ENCODE results near the gene PCDHGA8. TPM values are rescaled to one million over a fixed set of nuclear protein-coding genes. Genes with fewer than 3 reads are reported as not detected.

The PCDHGA8 gene
- total RNA-seq, 1 experiment from 2014 or later, result not detected

GRCh38 chr5:141399555-141400258 lies 7.3 kb downstream of the PCDHGA8 start:
- Histone ChIP-seq H2AFZ (ENCODE audit: low read depth, low read length, poor library complexity, severe bottlenecking) (no peak overlapping the region), H3K27me3 (ENCODE audit: insufficient read depth, low read length) (no peaks in the 10 kb centered on the region), H3K79me2 (ENCODE audit: insufficient read depth, low read length) (no peaks in the 10 kb centered on the region), H3K4me1 (ENCODE audit: control insufficient read depth in 1 of 2, insufficient read depth in 2 of 2, low read length in 2 of 2) (no peaks in the 10 kb centered on the region), H3K36me3 (ENCODE audit: control insufficient read depth in 1 of 2, insufficient read depth in 2 of 2, low read length in 2 of 2) (no peaks in the 10 kb centered on the region), H3K9me3 (ENCODE audit: control insufficient read depth in 1 of 2, insufficient read depth in 1 of 2, low read depth in 1 of 2, low read length in 2 of 2) (no peaks in the 10 kb centered on the region; a peak in 1 of 4 replicates), H3K27ac (ENCODE audit: low read depth, low read length) (no peak overlapping the region), H3K9ac (ENCODE audit: low read length) (no peak overlapping the region), H3K4me3 (replicated peaks in 1 of 2; ENCODE audit: low read depth in 1 of 2, low read length in 2 of 2) (no peak overlapping the region), H3K4me2 (ENCODE audit: low read length) (no peak overlapping the region), H3K9me2 (ENCODE audit: insufficient read depth) (no peaks in the 10 kb centered on the region), H4K20me1 (ENCODE audit: insufficient read depth) (no peaks in the 10 kb centered on the region)
- TF ChIP-seq FOSL1 (IDR thresholded peaks at IDR 0.05; ENCODE audit: low read depth), result no peak
- TF ChIP-seq SP1 (IDR thresholded peaks at IDR 0.05; ENCODE audit: low read depth), result no peak
- no peak for TF ChIP-seq EZH2 (IDR thresholded peaks at IDR 0.05)
- TF ChIP-seq POLR2AphosphoS5 (IDR thresholded peaks at IDR 0.05; ENCODE audit: low read depth, low read length), result no peak
- no peak for TF ChIP-seq ELF1 (IDR thresholded peaks at IDR 0.05; ENCODE audit: borderline replicate concordance, low read depth)
- no peak for TF ChIP-seq EGR1 (IDR thresholded peaks at IDR 0.05; ENCODE audit: low read depth)
- TF ChIP-seq EZH2phosphoT487 (IDR thresholded peaks at IDR 0.05; ENCODE audit: borderline replicate concordance), result no peak
- no peak for TF ChIP-seq POLR2A (IDR thresholded peaks at IDR 0.05; ENCODE audit: borderline replicate concordance, extremely low read depth, insufficient read depth, insufficient read length)
- TF ChIP-seq CEBPB (IDR thresholded peaks at IDR 0.05; ENCODE audit: low read depth), result no peak
- TF ChIP-seq, protein P1, sequence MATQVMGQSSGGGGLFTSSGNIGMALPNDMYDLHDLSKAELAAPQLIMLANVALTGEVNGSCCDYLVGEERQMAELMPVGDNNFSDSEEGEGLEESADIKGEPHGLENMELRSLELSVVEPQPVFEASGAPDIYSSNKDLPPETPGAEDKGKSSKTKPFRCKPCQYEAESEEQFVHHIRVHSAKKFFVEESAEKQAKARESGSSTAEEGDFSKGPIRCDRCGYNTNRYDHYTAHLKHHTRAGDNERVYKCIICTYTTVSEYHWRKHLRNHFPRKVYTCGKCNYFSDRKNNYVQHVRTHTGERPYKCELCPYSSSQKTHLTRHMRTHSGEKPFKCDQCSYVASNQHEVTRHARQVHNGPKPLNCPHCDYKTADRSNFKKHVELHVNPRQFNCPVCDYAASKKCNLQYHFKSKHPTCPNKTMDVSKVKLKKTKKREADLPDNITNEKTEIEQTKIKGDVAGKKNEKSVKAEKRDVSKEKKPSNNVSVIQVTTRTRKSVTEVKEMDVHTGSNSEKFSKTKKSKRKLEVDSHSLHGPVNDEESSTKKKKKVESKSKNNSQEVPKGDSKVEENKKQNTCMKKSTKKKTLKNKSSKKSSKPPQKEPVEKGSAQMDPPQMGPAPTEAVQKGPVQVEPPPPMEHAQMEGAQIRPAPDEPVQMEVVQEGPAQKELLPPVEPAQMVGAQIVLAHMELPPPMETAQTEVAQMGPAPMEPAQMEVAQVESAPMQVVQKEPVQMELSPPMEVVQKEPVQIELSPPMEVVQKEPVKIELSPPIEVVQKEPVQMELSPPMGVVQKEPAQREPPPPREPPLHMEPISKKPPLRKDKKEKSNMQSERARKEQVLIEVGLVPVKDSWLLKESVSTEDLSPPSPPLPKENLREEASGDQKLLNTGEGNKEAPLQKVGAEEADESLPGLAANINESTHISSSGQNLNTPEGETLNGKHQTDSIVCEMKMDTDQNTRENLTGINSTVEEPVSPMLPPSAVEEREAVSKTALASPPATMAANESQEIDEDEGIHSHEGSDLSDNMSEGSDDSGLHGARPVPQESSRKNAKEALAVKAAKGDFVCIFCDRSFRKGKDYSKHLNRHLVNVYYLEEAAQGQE (IDR thresholded peaks at IDR 0.05; ENCODE audit: low read depth), result no peak
- DNase-seq (ENCODE audit: low read depth, low spot score) (no peak), ATAC-seq (no peak)
- no TSS peak for BruUV-seq (replicated peaks)
- POLR2A ChIA-PET, result no interaction called here
- intact Hi-C loops (cut with micrococcal nuclease), result no loop called here
- RAD21 ChIA-PET (ENCODE audit: low non-redundant PET in 1 of 2, low total read pairs in 2 of 2, uncharacterized antibody in 2 of 2, unreplicated experiment in 2 of 2), result no interaction called here
- CTCF ChIA-PET, result no interaction called here

Data from HCT116 (cell line).